HG02870 (cell line): ENCODE results near the gene C1orf74.
A peak's percentile ranks its signal among the peaks of the same experiment; 100 is the strongest.
"Not testable (repeated sequence)": the region's sequence is repeated elsewhere in the genome, so short reads cannot be mapped to it uniquely, and the experiment has no call there.

Source experiments
- ATAC-seq: cut with Tn5 transposase; IDR thresholded peaks from one replicate; pipeline ENCODE4 v1.9.1; 2021; ENCODE audit warnings: mild to moderate bottlenecking, moderate library complexity; ENCODE audit not compliant: unreplicated experiment

C1orf74 gene

GRCh38 chr1:209805875-209806760, 21.8 kb upstream of the C1orf74 start, which contains the start of gene IRF6:
IRF6 (minus strand) TSS chr1:209806142; CDS start chr1:209801413, 4,729 bp downstream.
- ATAC-seq: peak; percentile 81

- no peak for ATAC-seq
These were observed 21.0 kb upstream of the C1orf74 start for GRCh38 chr1:209805341-209805781.

GRCh38 chr1:209803568-209803967, 19.2 kb upstream of the C1orf74 start:
- no peak for ATAC-seq

GRCh38 chr1:209802780-209803152, 18.4 kb upstream of the C1orf74 start:
- ATAC-seq: no peak

GRCh38 chr1:209802117-209802779, 17.9 kb upstream of the C1orf74 start:
- ATAC-seq: no peak

GRCh38 chr1:209800984-209801834, 16.9 kb upstream of the C1orf74 start:
- no peak for ATAC-seq

GRCh38 chr1:209797978-209798639, 13.8 kb upstream of the C1orf74 start:
- no peak for ATAC-seq

GRCh38 chr1:209793711-209794110, 9.4 kb upstream of the C1orf74 start:
- not testable (repeated sequence) for ATAC-seq

GRCh38 chr1:209791920-209792319, 7.6 kb upstream of the C1orf74 start:
- no peak for ATAC-seq

GRCh38 chr1:209790286-209791193, 6.2 kb upstream of the C1orf74 start:
- ATAC-seq: no peak

- no peak for ATAC-seq
These were observed 4.9 kb upstream of the C1orf74 start for GRCh38 chr1:209789245-209789644.

GRCh38 chr1:209787551-209787950, 3.2 kb upstream of the C1orf74 start:
- no peak for ATAC-seq

GRCh38 chr1:209786146-209786545, 1.8 kb upstream of the C1orf74 start:
- no peak for ATAC-seq

- no peak for ATAC-seq
These were observed 1.2 kb upstream of the C1orf74 start for GRCh38 chr1:209785592-209785991.

GRCh38 chr1:209783386-209783785, 973 bp downstream of the C1orf74 start:
- no peak for ATAC-seq

- ATAC-seq: no peak
These were observed 4.1 kb downstream of the C1orf74 start for GRCh38 chr1:209780268-209780667.

- ATAC-seq: no peak
These were observed 6.3 kb downstream of the C1orf74 start for GRCh38 chr1:209778102-209778501.

GRCh38 chr1:209777587-209777986, 6.8 kb downstream of the C1orf74 start:
- no peak for ATAC-seq

GRCh38 chr1:209775678-209776077, 8.7 kb downstream of the C1orf74 start:
- ATAC-seq: no peak

- peak; percentile 48 for ATAC-seq
These were observed 9.8 kb downstream of the C1orf74 start for GRCh38 chr1:209774592-209774991.
